ENCODE measurements around the gene FRAS1. TPM values are rescaled to one million over a fixed set of nuclear protein-coding genes. Genes with fewer than 3 reads are reported as not detected.

Gene FRAS1
- total and polyA plus RNA-seq, 4 experiments from 2014 or later: not detected

GRCh38 chr4:78570117-78570516, 513.0 kb downstream of the FRAS1 start:
- intact Hi-C loops (cut with micrococcal nuclease): no loop called here
- Histone ChIP-seq H3K27ac (ENCODE audit: low read depth, low read length) (no peak overlapping the region), H3K36me3 (ENCODE audit: insufficient read depth, low read length) (no peaks in the 10 kb centered on the region), H3K27me3 (ENCODE audit: insufficient read depth, low read length) (no peaks in the 10 kb centered on the region), H3K9me3 (ENCODE audit: control insufficient read depth in 1 of 2, low read length in 2 of 2) (no peaks in the 10 kb centered on the region), H3K4me3 (ENCODE audit: low read length in 2 of 2) (no peak overlapping the region), H3K4me1 (ENCODE audit: insufficient read depth, low read length) (no peaks in the 10 kb centered on the region)
- H3K36me3 Mint-ChIP-seq: no peaks in the 10 kb centered on the region
- H3K27ac Mint-ChIP-seq: no peak overlapping the region
- ChIA-PET CTCF (ENCODE audit: partially characterized antibody) (no interaction called here), POLR2A (ENCODE audit: partially characterized antibody) (no interaction called here)
- peaks cover 0 to 4% (median 0%) of the 10 kb centered on the region in 8 donors for H3K9me3 Mint-ChIP-seq
- H3K4me3 Mint-ChIP-seq: no peak overlapping the region
- peaks cover 7 to 12% of the 10 kb centered on the region in 2 donors for H3K27me3 Mint-ChIP-seq
- no peak for DNase-seq
- no peaks in the 10 kb centered on the region for H3K4me1 Mint-ChIP-seq

- peaks cover 0 to 4% (median 0%) of the 10 kb centered on the region in 8 donors for H3K9me3 Mint-ChIP-seq
- H3K27me3 ChIP-seq (ENCODE audit: insufficient read depth, low read length): no peaks in the 10 kb centered on the region
- no peak for DNase-seq
- ChIA-PET POLR2A (ENCODE audit: partially characterized antibody) (no interaction called here), CTCF (ENCODE audit: partially characterized antibody) (no interaction called here)
- no peaks in the 10 kb centered on the region for H3K36me3 ChIP-seq (ENCODE audit: insufficient read depth, low read length)
- intact Hi-C loops (cut with micrococcal nuclease): no loop called here
- H3K36me3 Mint-ChIP-seq: no peaks in the 10 kb centered on the region
- no peaks in the 10 kb centered on the region for H3K4me1 Mint-ChIP-seq
- H3K4me3 ChIP-seq (ENCODE audit: low read length in 2 of 2): no peak overlapping the region
- H3K4me3 Mint-ChIP-seq: no peak overlapping the region
- peaks cover 11% of the 10 kb centered on the region in 2 donors for H3K27me3 Mint-ChIP-seq
- H3K4me1 ChIP-seq (ENCODE audit: insufficient read depth, low read length): no peaks in the 10 kb centered on the region
- no peaks in the 10 kb centered on the region for H3K9me3 ChIP-seq (ENCODE audit: control insufficient read depth in 1 of 2, low read length in 2 of 2)
- no peak overlapping the region for H3K27ac Mint-ChIP-seq
- no peak overlapping the region for H3K27ac ChIP-seq (ENCODE audit: low read depth, low read length)
These were observed 514.7 kb downstream of the FRAS1 start for GRCh38 chr4:78571804-78572203.

GRCh38 chr4:78578674-78579425, 521.7 kb downstream of the FRAS1 start:
- Mint-ChIP-seq H3K27me3 (peaks cover 9 to 10% of the 10 kb centered on the region in 2 donors), H3K27ac (no peak overlapping the region), H3K4me3 (no peak overlapping the region), H3K36me3 (no peaks in the 10 kb centered on the region), H3K9me3 (peaks cover 0 to 2% (median 0%) of the 10 kb centered on the region in 8 donors), H3K4me1 (no peaks in the 10 kb centered on the region)
- POLR2A ChIA-PET (ENCODE audit: partially characterized antibody): no interaction called here
- Histone ChIP-seq H3K9me3 (ENCODE audit: control insufficient read depth in 1 of 2, low read length in 2 of 2) (no peaks in the 10 kb centered on the region), H3K4me3 (ENCODE audit: low read length in 2 of 2) (no peak overlapping the region), H3K27me3 (ENCODE audit: insufficient read depth, low read length) (no peaks in the 10 kb centered on the region), H3K36me3 (ENCODE audit: insufficient read depth, low read length) (no peaks in the 10 kb centered on the region), H3K27ac (ENCODE audit: low read depth, low read length) (no peak overlapping the region), H3K4me1 (ENCODE audit: insufficient read depth, low read length) (no peaks in the 10 kb centered on the region)
- CTCF ChIA-PET (ENCODE audit: partially characterized antibody): no interaction called here
- no peak for DNase-seq
- intact Hi-C loops (cut with micrococcal nuclease): no loop called here

GRCh38 chr4:78581618-78582017, 524.5 kb downstream of the FRAS1 start:
- no peak overlapping the region for H3K4me3 Mint-ChIP-seq
- H3K9me3 Mint-ChIP-seq: peaks cover 0 to 3% (median 0%) of the 10 kb centered on the region in 8 donors
- H3K27me3 ChIP-seq (ENCODE audit: insufficient read depth, low read length): no peaks in the 10 kb centered on the region
- H3K4me1 Mint-ChIP-seq: no peaks in the 10 kb centered on the region
- ChIA-PET POLR2A (ENCODE audit: partially characterized antibody) (no interaction called here), CTCF (ENCODE audit: partially characterized antibody) (no interaction called here)
- H3K27me3 Mint-ChIP-seq: peaks cover 2 to 10% of the 10 kb centered on the region in 2 donors
- no peaks in the 10 kb centered on the region for H3K36me3 Mint-ChIP-seq
- H3K9me3 ChIP-seq (ENCODE audit: control insufficient read depth in 1 of 2, low read length in 2 of 2): no peaks in the 10 kb centered on the region
- no peak overlapping the region for H3K27ac Mint-ChIP-seq
- DNase-seq: no peak
- intact Hi-C loops (cut with micrococcal nuclease): no loop called here
- H3K27ac ChIP-seq (ENCODE audit: low read depth, low read length): no peak overlapping the region
- no peak overlapping the region for H3K4me3 ChIP-seq (ENCODE audit: low read length in 2 of 2)
- H3K4me1 ChIP-seq (ENCODE audit: insufficient read depth, low read length): no peaks in the 10 kb centered on the region
- H3K36me3 ChIP-seq (ENCODE audit: insufficient read depth, low read length): no peaks in the 10 kb centered on the region

- Mint-ChIP-seq H3K4me3 (no peak overlapping the region), H3K4me1 (no peaks in the 10 kb centered on the region), H3K9me3 (peaks cover 0 to 3% (median 0%) of the 10 kb centered on the region in 8 donors), H3K27me3 (peaks cover 5 to 10% of the 10 kb centered on the region in 2 donors), H3K27ac (no peak overlapping the region), H3K36me3 (no peaks in the 10 kb centered on the region)
- intact Hi-C loops (cut with micrococcal nuclease): no loop called here
- CTCF ChIA-PET (ENCODE audit: partially characterized antibody): no interaction called here
- Histone ChIP-seq H3K27ac (ENCODE audit: low read depth, low read length) (no peak overlapping the region), H3K4me3 (ENCODE audit: low read length in 2 of 2) (no peak overlapping the region), H3K9me3 (ENCODE audit: control insufficient read depth in 1 of 2, low read length in 2 of 2) (no peaks in the 10 kb centered on the region), H3K4me1 (ENCODE audit: insufficient read depth, low read length) (no peaks in the 10 kb centered on the region), H3K27me3 (ENCODE audit: insufficient read depth, low read length) (no peaks in the 10 kb centered on the region), H3K36me3 (ENCODE audit: insufficient read depth, low read length) (no peaks in the 10 kb centered on the region)
- POLR2A ChIA-PET (ENCODE audit: partially characterized antibody): no interaction called here
- no peak for DNase-seq
These were observed 527.9 kb downstream of the FRAS1 start for GRCh38 chr4:78584863-78585547.

GRCh38 chr4:78585633-78586032, 528.5 kb downstream of the FRAS1 start:
- Mint-ChIP-seq H3K9me3 (peaks cover 0 to 3% (median 0%) of the 10 kb centered on the region in 8 donors), H3K36me3 (no peaks in the 10 kb centered on the region), H3K27me3 (peaks cover 5 to 8% of the 10 kb centered on the region in 2 donors), H3K4me3 (no peak overlapping the region), H3K4me1 (no peaks in the 10 kb centered on the region), H3K27ac (no peak overlapping the region)
- H3K4me1 ChIP-seq (ENCODE audit: insufficient read depth, low read length): no peaks in the 10 kb centered on the region
- no peaks in the 10 kb centered on the region for H3K27me3 ChIP-seq (ENCODE audit: insufficient read depth, low read length)
- intact Hi-C loops (cut with micrococcal nuclease): no loop called here
- CTCF ChIA-PET (ENCODE audit: partially characterized antibody): no interaction called here
- no peaks in the 10 kb centered on the region for H3K36me3 ChIP-seq (ENCODE audit: insufficient read depth, low read length)
- POLR2A ChIA-PET (ENCODE audit: partially characterized antibody): no interaction called here
- no peaks in the 10 kb centered on the region for H3K9me3 ChIP-seq (ENCODE audit: control insufficient read depth in 1 of 2, low read length in 2 of 2)
- no peak for DNase-seq
- no peak overlapping the region for H3K27ac ChIP-seq (ENCODE audit: low read depth, low read length)
- no peak overlapping the region for H3K4me3 ChIP-seq (ENCODE audit: low read length in 2 of 2)

GRCh38 chr4:78588894-78589545, 531.9 kb downstream of the FRAS1 start:
- intact Hi-C loops (cut with micrococcal nuclease): no loop called here
- Histone ChIP-seq H3K36me3 (ENCODE audit: insufficient read depth, low read length) (no peaks in the 10 kb centered on the region), H3K4me1 (ENCODE audit: insufficient read depth, low read length) (no peaks in the 10 kb centered on the region), H3K27ac (ENCODE audit: low read depth, low read length) (no peak overlapping the region), H3K4me3 (ENCODE audit: low read length in 2 of 2) (no peak overlapping the region), H3K9me3 (ENCODE audit: control insufficient read depth in 1 of 2, low read length in 2 of 2) (no peaks in the 10 kb centered on the region), H3K27me3 (ENCODE audit: insufficient read depth, low read length) (no peaks in the 10 kb centered on the region)
- peaks cover 3 to 4% of the 10 kb centered on the region in 2 donors for H3K27me3 Mint-ChIP-seq
- H3K36me3 Mint-ChIP-seq: no peaks in the 10 kb centered on the region
- H3K4me1 Mint-ChIP-seq: peaks cover 0 to 1% (median 0%) of the 10 kb centered on the region in 4 donors
- peaks cover 0 to 3% (median 0%) of the 10 kb centered on the region in 8 donors for H3K9me3 Mint-ChIP-seq
- ChIA-PET POLR2A (ENCODE audit: partially characterized antibody) (no interaction called here), CTCF (ENCODE audit: partially characterized antibody) (no interaction called here)
- H3K4me3 Mint-ChIP-seq: no peak overlapping the region
- no peak overlapping the region for H3K27ac Mint-ChIP-seq
- no peak for DNase-seq

All from CD4-positive, alpha-beta memory T cell (primary cell).